Measurements from ENCODE around the gene DUSP28.

GRCh38 chr2:240551811-240552210 lies 8.3 kb upstream of the DUSP28 start:
- no peak for TF ChIP-seq CTCF (conservative IDR thresholded peaks at IDR 0.05)
- no peak for TF ChIP-seq EZH2 (IDR thresholded peaks at IDR 0.05; ENCODE audit: low read depth)
